Caco-2 (cell line): ENCODE results near the gene TREH. TPM values are rescaled to one million over a fixed set of nuclear protein-coding genes. Genes with fewer than 3 reads are reported as not detected.
A peak's percentile ranks its signal among the peaks of the same experiment; 100 is the strongest.

Source experiments
- BruUV-seq: library from RNA; stranded (reverse); fragments of 400-500 nt; replicated peaks from 2 replicates; lab custom pipeline; 2021; lab: Mats Ljungman, UMichigan
- CTCF ChIA-PET: fragments of 300-600 bp; sonication (Branson Sonifier 250); formaldehyde crosslinking; loops from one replicate; lab custom pipeline; 2022; ENCODE audit warnings: antibody characterized with exemption; lab: Charles Lee
- POLR2A ChIA-PET: fragments of 300-600 bp; sonication (Branson Sonifier 250); formaldehyde crosslinking; loops from one replicate; lab custom pipeline; 2022; ENCODE audit warnings: antibody characterized with exemption; lab: Charles Lee
- DNase-seq, 2 experiments: peaks; one replicate each; pipeline versions ENCODE4 v3.0.0 to v3.0.0-alpha.2; 2020 to 2022
- H3K27me3 ChIP-seq: replicated peaks from 2 replicates; pipeline ENCODE4 v1.6.0; 2011; ENCODE audit warnings: low read length; ENCODE audit not compliant: control insufficient read depth, insufficient read depth
- H3K36me3 ChIP-seq: 2 replicates; pipeline ENCODE4 v1.5.1; 2011; ENCODE audit warnings: low read length; ENCODE audit not compliant: control insufficient read depth, insufficient read depth
- H3K4me1 ChIP-seq: fragments of 250-450 bp; sonication (Bioruptor Pico); 2 replicates; pipeline ENCODE4 v1.5.1; 2020; ENCODE audit warnings: mild to moderate bottlenecking
- H3K4me3 ChIP-seq: 2 replicates; pipeline ENCODE4 v1.5.1; 2011; ENCODE audit warnings: low read depth, mild to moderate bottlenecking, control low read depth, low read length
- H3K9me3 ChIP-seq: fragments of 250-450 bp; sonication (Bioruptor Pico); 2 replicates; pipeline ENCODE4 v1.5.1; 2020; ENCODE audit warnings: mild to moderate bottlenecking, moderate library complexity
- H3K27ac Mint-ChIP-seq: one replicate; pipeline ENCODE4 v1.8.0; 2022; ENCODE audit warnings: mixed read lengths; ENCODE audit not compliant: unreplicated experiment
- H3K27me3 Mint-ChIP-seq: one replicate; pipeline ENCODE4 v1.8.0; 2022; ENCODE audit warnings: mixed read lengths; ENCODE audit not compliant: insufficient read depth, unreplicated experiment
- H3K36me3 Mint-ChIP-seq: one replicate; pipeline ENCODE4 v1.8.0; 2022; ENCODE audit warnings: mild to moderate bottlenecking, mixed read lengths; ENCODE audit not compliant: insufficient read depth, unreplicated experiment
- H3K4me1 Mint-ChIP-seq: one replicate; pipeline ENCODE4 v1.8.0; 2022; ENCODE audit warnings: low read depth, mixed read lengths; ENCODE audit not compliant: unreplicated experiment
- H3K4me3 Mint-ChIP-seq: one replicate; pipeline ENCODE4 v1.8.0; 2022; ENCODE audit warnings: mild to moderate bottlenecking, moderate library complexity, mixed read lengths; ENCODE audit not compliant: unreplicated experiment
- H3K9me3 Mint-ChIP-seq: one replicate; pipeline ENCODE4 v1.8.0; 2022; ENCODE audit warnings: mixed read lengths; ENCODE audit not compliant: unreplicated experiment
- CTCF ChIP-seq, 2 experiments: fragments of 200-600 bp in 1 of 2; IDR thresholded peaks; 1 replicate in 1 of 2; 2 replicates in 1 of 2; pipeline versions ENCODE4 v1.5.1 to v1.8.0; 2011 to 2022; ENCODE audit warnings: antibody characterized with exemption in 1 of 2, control low read depth in 1 of 2, inconsistent platforms in 1 of 2, low read depth in 1 of 2, low read length in 1 of 2, mild to moderate bottlenecking in 1 of 2, moderate library complexity in 1 of 2; ENCODE audit not compliant: insufficient read depth in 1 of 2, severe bottlenecking in 1 of 2, unreplicated experiment in 1 of 2
- intact Hi-C: fragments of 100-400 bp; cut with micrococcal nuclease; formaldehyde crosslinking; loops from one replicate; pipeline ENCODE4 v1.10.0; 2022; ENCODE audit not compliant: unreplicated experiment
- total RNA-seq: library from RNA; stranded (reverse); gene quantifications from 2 replicates; pipeline ENCODE4 v1.2.3, GENCODE V29; 2022

The TREH gene
- total RNA-seq, 1 experiment from 2014 or later, result not detected

DNA sequence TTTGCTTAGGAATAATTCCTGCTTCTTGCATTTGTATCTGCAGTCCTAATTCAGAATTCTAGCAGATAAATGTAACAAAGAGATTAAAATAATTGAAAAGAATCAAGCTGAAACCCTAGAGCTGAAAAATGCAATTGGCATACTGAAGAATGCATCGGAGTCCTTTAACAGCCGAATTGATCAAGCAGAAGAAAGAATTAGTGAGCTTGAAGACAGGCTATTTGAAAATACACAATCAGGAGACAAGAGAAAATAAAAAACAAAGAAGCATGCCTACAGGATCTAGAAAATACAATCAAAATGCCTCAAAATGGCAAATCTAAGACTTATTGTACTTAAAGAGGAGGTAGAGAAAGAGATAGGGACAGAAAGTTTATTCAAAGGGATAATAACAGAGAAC is 8.2 kb downstream of the TREH start:
- H3K4me1 Mint-ChIP-seq, result peaks cover 22% of the 10 kb centered on the region

GRCh38 chr11:118670063-118670462 is 9.4 kb downstream of the TREH start:
- H3K27ac Mint-ChIP-seq, result no peak overlapping the region
- POLR2A ChIA-PET, result interaction anchor here (0.5 kb wide), 1 partner anchor 156 kb away, joined by 3 read pairs; no protein-coding TSS in a partner anchor

More for the DNA sequence above, 8.2 kb downstream of the TREH start:
- POLR2A ChIA-PET, result no interaction called here
- intact Hi-C loops, result no loop called here
- Mint-ChIP-seq H3K4me3 (no peak overlapping the region), H3K27ac (no peak overlapping the region), H3K9me3 (peaks cover 20% of the 10 kb centered on the region), H3K27me3 (no peaks in the 10 kb centered on the region), H3K36me3 (no peaks in the 10 kb centered on the region)
- Histone ChIP-seq H3K36me3 (no peaks in the 10 kb centered on the region), H3K4me1 (peaks cover 9% of the 10 kb centered on the region), H3K9me3 (peaks cover 19% of the 10 kb centered on the region), H3K4me3 (no peak overlapping the region), H3K27me3 (no peaks in the 10 kb centered on the region)
- no peak for DNase-seq
- BruUV-seq, result no TSS peak
- TF ChIP-seq CTCF (IDR thresholded peaks at IDR 0.05; ENCODE audit: insufficient read depth in 1 of 2, low read depth in 1 of 2, low read length in 1 of 2, severe bottlenecking in 1 of 2, unreplicated experiment in 1 of 2), result no peak
- CTCF ChIA-PET, result interaction anchor here (1.3 kb wide), 1 partner anchor 9 kb away, joined by 4 read pairs; no protein-coding TSS in a partner anchor

DNA sequence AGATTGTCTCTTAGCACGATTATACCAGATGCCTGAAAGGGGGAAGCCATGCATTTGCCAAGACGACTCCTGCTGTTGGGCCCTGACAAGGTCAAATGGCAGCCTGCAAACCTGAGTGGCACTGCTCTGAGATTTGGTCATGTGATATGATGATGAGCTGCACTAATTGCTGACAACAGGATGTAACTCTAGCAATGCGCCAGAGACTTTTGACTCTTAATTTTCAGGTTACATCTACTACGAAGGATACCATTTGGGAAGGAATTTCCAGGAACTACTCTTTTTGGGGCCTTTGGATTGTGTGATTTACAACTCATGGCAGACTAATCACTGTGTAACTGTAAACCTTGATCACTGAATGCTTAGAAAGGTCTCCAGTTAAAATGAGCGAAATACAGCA is 13.1 kb downstream of the TREH start:
- ChIA-PET POLR2A (interaction anchor here (0.7 kb wide), 1 partner anchor 10 kb away, joined by 3 read pairs; no protein-coding TSS in a partner anchor), CTCF (no interaction called here)
- Mint-ChIP-seq H3K4me1 (peaks cover 22% of the 10 kb centered on the region), H3K9me3 (peaks cover 14% of the 10 kb centered on the region), H3K27ac (no peak overlapping the region), H3K4me3 (no peak overlapping the region), H3K36me3 (no peaks in the 10 kb centered on the region), H3K27me3 (no peaks in the 10 kb centered on the region)
- no peaks in the 10 kb centered on the region for H3K36me3 ChIP-seq
- peaks cover 21% of the 10 kb centered on the region for H3K4me1 ChIP-seq
- peak in 1 of 2 experiments; percentile 25 for DNase-seq
- no peak for TF ChIP-seq CTCF (IDR thresholded peaks at IDR 0.05; ENCODE audit: insufficient read depth in 1 of 2, low read depth in 1 of 2, low read length in 1 of 2, severe bottlenecking in 1 of 2, unreplicated experiment in 1 of 2)
- BruUV-seq, result no TSS peak
- intact Hi-C loops, result no loop called here
- peaks cover 1% of the 10 kb centered on the region; the same call in 1 of the 2 replicates for H3K9me3 ChIP-seq
- H3K4me3 ChIP-seq, result no peak overlapping the region
- no peaks in the 10 kb centered on the region for H3K27me3 ChIP-seq

More at GRCh38 chr11:118670063-118670462, 9.4 kb downstream of the TREH start:
- no peaks in the 10 kb centered on the region for H3K36me3 Mint-ChIP-seq
- intact Hi-C loops, result no loop called here
- no peaks in the 10 kb centered on the region for H3K36me3 ChIP-seq
- H3K4me3 ChIP-seq, result no peak overlapping the region
- H3K9me3 ChIP-seq, result peaks cover 7% of the 10 kb centered on the region; the same call in 1 of the 2 replicates
- peaks cover 9% of the 10 kb centered on the region for H3K4me1 ChIP-seq
- no peaks in the 10 kb centered on the region for H3K27me3 Mint-ChIP-seq
- H3K4me1 Mint-ChIP-seq, result peaks cover 22% of the 10 kb centered on the region
- CTCF ChIA-PET, result interaction anchor here (0.7 to 1.3 kb wide), 4 partner anchors 9 to 258 kb away, joined by 3 to 5 read pairs (median 4); no protein-coding TSS in a partner anchor
- TF ChIP-seq CTCF (IDR thresholded peaks at IDR 0.05; ENCODE audit: insufficient read depth in 1 of 2, low read depth in 1 of 2, low read length in 1 of 2, severe bottlenecking in 1 of 2, unreplicated experiment in 1 of 2), result no peak
- peaks cover 20% of the 10 kb centered on the region for H3K9me3 Mint-ChIP-seq
- peak in 1 of 2 experiments; percentile 56 for DNase-seq
- no peak overlapping the region for H3K4me3 Mint-ChIP-seq
- no peaks in the 10 kb centered on the region for H3K27me3 ChIP-seq
- no TSS peak for BruUV-seq
